HEK293T (cell line): Measurements from ENCODE around the gene PRAC2.

Experiments
- ARNT ChIP-seq: fragments of 450-650 bp; IDR thresholded peaks from 2 replicates; pipeline ENCODE4 v1.6.1; 2017; ENCODE audit warnings: mild to moderate bottlenecking
- FOXK2 ChIP-seq: fragments of 450-650 bp; IDR thresholded peaks from 2 replicates; pipeline ENCODE4 v1.6.1; 2016; ENCODE audit warnings: mild to moderate bottlenecking
- ZNF384 ChIP-seq: fragments of 450-650 bp; IDR thresholded peaks from 2 replicates; pipeline ENCODE4 v1.6.1; 2016

GRCh38 chr17:48757524-48757961 is 34.6 kb downstream of the PRAC2 start:
- no peak for TF ChIP-seq ARNT
- TF ChIP-seq ZNF384 = no peak
- TF ChIP-seq FOXK2 = no peak
